LNCaP clone FGC (cell line): ENCODE data around the gene SEL1L3.

Source experiments
- DNase-seq: peaks from one replicate; pipeline ENCODE4 v3.0.0-alpha.2; 2011; ENCODE audit warnings: low read depth
- H3K4me3 ChIP-seq: 2 replicates; pipeline ENCODE4 v1.5.1; 2011; ENCODE audit warnings: mild to moderate bottlenecking, low read depth, low read length, control low read depth
- CTCF ChIP-seq: IDR thresholded peaks from 2 replicates; pipeline ENCODE4 v1.5.1; 2012; ENCODE audit warnings: mild to moderate bottlenecking; ENCODE audit not compliant: control insufficient read depth, insufficient read depth; ENCODE audit errors: extremely low read depth

SEL1L3 gene

GRCh38 chr4:25803720-25804225 lies 59.0 kb downstream of the SEL1L3 start:
- DNase-seq = no peak
- TF ChIP-seq CTCF = no peak
- H3K4me3 ChIP-seq = no peak overlapping the region

GRCh38 chr4:25801594-25801993 lies 61.2 kb downstream of the SEL1L3 start:
- no peak for TF ChIP-seq CTCF
- no peak overlapping the region for H3K4me3 ChIP-seq
- DNase-seq = no peak

GRCh38 chr4:25800245-25800644 lies 62.5 kb downstream of the SEL1L3 start:
- H3K4me3 ChIP-seq = no peak overlapping the region
- no peak for TF ChIP-seq CTCF
- no peak for DNase-seq

- H3K4me3 ChIP-seq = no peak overlapping the region
- no peak for DNase-seq
- TF ChIP-seq CTCF = no peak
Measured at GRCh38 chr4:25799522-25799921, 63.3 kb downstream of the SEL1L3 start.

- DNase-seq = no peak
- TF ChIP-seq CTCF = no peak
Measured at GRCh38 chr4:25797136-25797535, 65.7 kb downstream of the SEL1L3 start.

GRCh38 chr4:25795566-25796454 lies 67.0 kb downstream of the SEL1L3 start:
- DNase-seq = no peak
- no peak for TF ChIP-seq CTCF
- no peak overlapping the region for H3K4me3 ChIP-seq

More at GRCh38 chr4:25797136-25797535, 65.7 kb downstream of the SEL1L3 start:
- H3K4me3 ChIP-seq = no peak overlapping the region
